NB4 (cell line): ENCODE measurements around the gene TYK2.

ENCODE experiments used
- CTCF ChIP-seq: IDR thresholded peaks from one replicate; pipeline ENCODE4 v1.5.1; 2012; ENCODE audit warnings: low read depth, low read length
- POLR2A ChIP-seq: IDR thresholded peaks from 2 replicates; pipeline ENCODE4 v1.6.1; 2011; ENCODE audit warnings: mild to moderate bottlenecking; ENCODE audit not compliant: insufficient read length; ENCODE audit errors: extremely low read depth
- TF ChIP-seq, protein P1 (sequence below): IDR thresholded peaks from 2 replicates; pipeline ENCODE4 v1.6.1; 2011; ENCODE audit warnings: low read depth, low read length

GRCh38 chr19:10416380-10417257 lies 36.2 kb upstream of the TYK2 start:
- TF ChIP-seq, protein P1, sequence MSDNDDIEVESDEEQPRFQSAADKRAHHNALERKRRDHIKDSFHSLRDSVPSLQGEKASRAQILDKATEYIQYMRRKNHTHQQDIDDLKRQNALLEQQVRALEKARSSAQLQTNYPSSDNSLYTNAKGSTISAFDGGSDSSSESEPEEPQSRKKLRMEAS, result no peak
- TF ChIP-seq CTCF, result peak; percentile 98
- no peak for TF ChIP-seq POLR2A
